CD1c-positive myeloid dendritic cell (primary cell): Measurements from ENCODE around the gene CCN2.
"Not testable (repeated sequence)": the region's sequence is repeated elsewhere in the genome, so short reads cannot be mapped to it uniquely, and the experiment has no call there.

ENCODE experiments used
- DNase-seq: peaks from one replicate; pipeline ENCODE4 v3.0.0-alpha.2; 2016; ENCODE audit errors: extremely low spot score

The CCN2 gene

GRCh38 chr6:131937703-131938631 is 13.2 kb downstream of the CCN2 start:
- no peak for DNase-seq

GRCh38 chr6:131937226-131937625 is 13.9 kb downstream of the CCN2 start:
- no peak for DNase-seq

- DNase-seq = no peak
These were observed 15.0 kb downstream of the CCN2 start for GRCh38 chr6:131936156-131936555.

- no peak for DNase-seq
These were observed 20.0 kb downstream of the CCN2 start for GRCh38 chr6:131931063-131931750.

GRCh38 chr6:131929976-131930375 is 21.2 kb downstream of the CCN2 start:
- no peak for DNase-seq

- DNase-seq = no peak
These were observed 21.9 kb downstream of the CCN2 start for GRCh38 chr6:131929264-131929663.

GRCh38 chr6:131924881-131925474 is 26.2 kb downstream of the CCN2 start:
- DNase-seq = no peak

- peak; percentile 53 for DNase-seq
These were observed 27.8 kb downstream of the CCN2 start for GRCh38 chr6:131923356-131923755.

- DNase-seq = no peak
These were observed 30.5 kb downstream of the CCN2 start for GRCh38 chr6:131920656-131921055.

- no peak for DNase-seq
These were observed 32.4 kb downstream of the CCN2 start for GRCh38 chr6:131918650-131919355.

GRCh38 chr6:131917763-131918649 is 33.2 kb downstream of the CCN2 start:
- DNase-seq = no peak

- no peak for DNase-seq
These were observed 33.9 kb downstream of the CCN2 start for GRCh38 chr6:131917318-131917717.

- no peak for DNase-seq
These were observed 34.3 kb downstream of the CCN2 start for GRCh38 chr6:131916847-131917246.

GRCh38 chr6:131916091-131916796 is 34.9 kb downstream of the CCN2 start:
- not testable (repeated sequence) for DNase-seq

- DNase-seq = peak; percentile 56
These were observed 36.0 kb downstream of the CCN2 start for GRCh38 chr6:131914967-131915751.

GRCh38 chr6:131914234-131914633 is 36.9 kb downstream of the CCN2 start:
- DNase-seq = no peak

- no peak for DNase-seq
These were observed 39.2 kb downstream of the CCN2 start for GRCh38 chr6:131911951-131912350.

GRCh38 chr6:131910956-131911355 is 40.2 kb downstream of the CCN2 start:
- no peak for DNase-seq

- no peak for DNase-seq
These were observed 41.0 kb downstream of the CCN2 start for GRCh38 chr6:131910219-131910589.
